SK-N-SH treated with all-trans-retinoic acid at 6 μM for 48 hours (cell line): ENCODE data around the gene RGS6.
"Not testable (repeated sequence)": the region's sequence is repeated elsewhere in the genome, so short reads cannot be mapped to it uniquely, and the experiment has no call there.

ENCODE experiments used
- ATAC-seq: fragments of 200-7000 bp; cut with Tn5 transposase; 3 replicates; pipeline ENCODE4 v1.9.1; 2020; ENCODE audit warnings: mild to moderate bottlenecking, moderate library complexity
- ARNTL ChIP-seq: fragments of 450-650 bp; formaldehyde crosslinking; IDR thresholded peaks from 2 replicates; pipeline ENCODE4 v1.5.0; 2020; ENCODE audit warnings: low read depth, mild to moderate bottlenecking, moderate library complexity, borderline replicate concordance
- BACH2 ChIP-seq: fragments of 250-450 bp; sonication (Bioruptor Pico); IDR thresholded peaks from 2 replicates; pipeline ENCODE4 v1.9.0; 2021; ENCODE audit warnings: mild to moderate bottlenecking, borderline replicate concordance
- CSDC2 ChIP-seq: fragments of 250-450 bp; sonication (Bioruptor Pico); IDR thresholded peaks from 2 replicates; pipeline ENCODE4 v1.5.0; 2020; ENCODE audit warnings: mild to moderate bottlenecking, moderate library complexity
- GLIS3 ChIP-seq: fragments of 250-450 bp; sonication (Bioruptor Pico); IDR thresholded peaks from 2 replicates; pipeline ENCODE4 v1.5.0; 2020; ENCODE audit warnings: mild to moderate bottlenecking, moderate library complexity
- ISL1 ChIP-seq: fragments of 250-450 bp; sonication (Bioruptor Pico); IDR thresholded peaks from 2 replicates; pipeline ENCODE4 v2.1.2; 2022; ENCODE audit warnings: mild to moderate bottlenecking, moderate library complexity
- OSR1 ChIP-seq: fragments of 250-450 bp; sonication (Bioruptor Pico); IDR thresholded peaks from 2 replicates; pipeline ENCODE4 v1.8.0; 2022; ENCODE audit warnings: moderate library complexity, mild to moderate bottlenecking, inconsistent platforms
- PPARA ChIP-seq: fragments of 250-450 bp; sonication (Bioruptor Pico); IDR thresholded peaks from 2 replicates; pipeline ENCODE4 v1.5.0; 2020; ENCODE audit warnings: mild to moderate bottlenecking, borderline replicate concordance
- RARB ChIP-seq: fragments of 250-450 bp; sonication (Bioruptor Pico); IDR thresholded peaks from 2 replicates; pipeline ENCODE4 v1.8.0; 2021; ENCODE audit warnings: mild to moderate bottlenecking, moderate library complexity
- SNAI2 ChIP-seq: fragments of 250-450 bp; sonication (Bioruptor Pico); IDR thresholded peaks from 2 replicates; pipeline ENCODE4 v1.5.0; 2020; ENCODE audit warnings: mild to moderate bottlenecking, moderate library complexity
- TCF4 ChIP-seq: fragments of 250-450 bp; sonication (Bioruptor Pico); IDR thresholded peaks from 2 replicates; pipeline ENCODE4 v1.8.0; 2021; ENCODE audit warnings: mild to moderate bottlenecking, moderate library complexity, borderline replicate concordance
- TOX ChIP-seq: fragments of 250-450 bp; sonication (Bioruptor Pico); IDR thresholded peaks from 2 replicates; pipeline ENCODE4 v1.8.0; 2021; ENCODE audit warnings: mild to moderate bottlenecking, moderate library complexity, borderline replicate concordance
- ZC3H10 ChIP-seq: fragments of 250-450 bp; sonication (Bioruptor Pico); IDR thresholded peaks from 2 replicates; pipeline ENCODE4 v1.5.1; 2021; ENCODE audit warnings: mild to moderate bottlenecking, moderate library complexity
- ZFP3 ChIP-seq: fragments of 250-450 bp; sonication (Bioruptor Pico); IDR thresholded peaks from 2 replicates; pipeline ENCODE4 v1.5.0; 2020; ENCODE audit warnings: mild to moderate bottlenecking, moderate library complexity
- ZFP30 ChIP-seq: fragments of 450-650 bp; formaldehyde crosslinking; IDR thresholded peaks from 2 replicates; pipeline ENCODE4 v1.5.0; 2022; ENCODE audit warnings: mild to moderate bottlenecking, moderate library complexity
- ZNF565 ChIP-seq: fragments of 450-650 bp; formaldehyde crosslinking; conservative IDR thresholded peaks from 2 replicates; pipeline ENCODE4 v1.5.0; 2020; ENCODE audit warnings: low read depth, mild to moderate bottlenecking, moderate library complexity
- ZNF70 ChIP-seq: fragments of 450-650 bp; formaldehyde crosslinking; IDR thresholded peaks from 2 replicates; pipeline ENCODE4 v1.5.0; 2020; ENCODE audit warnings: mild to moderate bottlenecking, moderate library complexity
- ZNF8 ChIP-seq: fragments of 450-650 bp; formaldehyde crosslinking; IDR thresholded peaks from 2 replicates; pipeline ENCODE4 v1.5.0; 2020; ENCODE audit warnings: mild to moderate bottlenecking, moderate library complexity
- TF ChIP-seq, protein P1 (sequence below): fragments of 250-450 bp; sonication (Bioruptor Pico); IDR thresholded peaks from 2 replicates; pipeline ENCODE4 v1.8.0; 2021; ENCODE audit warnings: low read depth, mild to moderate bottlenecking, moderate library complexity, borderline replicate concordance
- TF ChIP-seq, protein P2 (sequence below): fragments of 250-450 bp; sonication (Bioruptor Pico); IDR thresholded peaks from 2 replicates; pipeline ENCODE4 v1.5.1; 2020; ENCODE audit warnings: low read depth, mild to moderate bottlenecking, moderate library complexity
- TF ChIP-seq, protein P3 (sequence below): fragments of 250-450 bp; sonication (Bioruptor Pico); IDR thresholded peaks from 2 replicates; pipeline ENCODE4 v1.5.0; 2020; ENCODE audit warnings: mild to moderate bottlenecking, moderate library complexity
- TF ChIP-seq, protein P4 (sequence below): fragments of 250-450 bp; sonication (Bioruptor Pico); IDR thresholded peaks from 2 replicates; pipeline ENCODE4 v1.5.1; 2021; ENCODE audit warnings: mild to moderate bottlenecking, moderate library complexity

RGS6 gene

DNA sequence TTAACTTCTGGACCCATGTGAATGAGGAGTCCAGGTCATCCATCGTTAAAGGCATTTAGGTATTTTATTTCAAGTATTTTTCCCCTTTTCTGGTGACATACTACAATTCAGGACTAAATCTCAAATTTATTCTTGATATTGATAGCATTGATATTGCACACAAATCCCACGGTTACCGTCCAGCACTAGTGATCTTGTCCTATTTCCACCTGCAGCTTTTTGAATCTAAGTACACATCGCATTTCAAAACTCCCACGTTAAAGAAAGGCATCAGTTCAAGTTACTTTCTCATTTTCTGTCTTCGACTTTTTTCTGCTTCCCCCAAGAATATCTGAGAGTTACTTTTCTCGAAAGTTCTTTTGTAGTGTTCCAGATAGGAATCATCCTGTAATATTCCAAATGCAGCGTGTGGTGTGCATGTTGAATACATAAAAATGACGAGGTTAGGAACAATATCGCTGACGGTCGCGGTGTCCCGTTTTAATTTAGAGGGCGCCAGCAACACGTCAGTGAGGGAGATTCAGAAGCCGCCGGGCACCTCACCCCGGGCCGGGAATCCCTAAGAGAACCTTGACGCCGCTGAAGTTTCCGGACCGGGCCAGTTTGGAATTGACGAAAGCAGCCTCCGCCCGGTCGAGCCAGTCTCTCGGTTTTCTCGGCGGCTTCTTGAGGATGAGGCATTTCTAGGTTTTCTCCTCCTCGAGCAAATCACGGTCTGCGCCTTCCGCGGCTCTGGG, 569 bp upstream of the RGS6 start:
- no peak for ATAC-seq
- TF ChIP-seq ZC3H10 (CRISPR knock-in tag) = no peak
- no peak for TF ChIP-seq TCF4
- TF ChIP-seq ZNF8 (CRISPR knock-in tag) = no peak
- TF ChIP-seq, protein P1, sequence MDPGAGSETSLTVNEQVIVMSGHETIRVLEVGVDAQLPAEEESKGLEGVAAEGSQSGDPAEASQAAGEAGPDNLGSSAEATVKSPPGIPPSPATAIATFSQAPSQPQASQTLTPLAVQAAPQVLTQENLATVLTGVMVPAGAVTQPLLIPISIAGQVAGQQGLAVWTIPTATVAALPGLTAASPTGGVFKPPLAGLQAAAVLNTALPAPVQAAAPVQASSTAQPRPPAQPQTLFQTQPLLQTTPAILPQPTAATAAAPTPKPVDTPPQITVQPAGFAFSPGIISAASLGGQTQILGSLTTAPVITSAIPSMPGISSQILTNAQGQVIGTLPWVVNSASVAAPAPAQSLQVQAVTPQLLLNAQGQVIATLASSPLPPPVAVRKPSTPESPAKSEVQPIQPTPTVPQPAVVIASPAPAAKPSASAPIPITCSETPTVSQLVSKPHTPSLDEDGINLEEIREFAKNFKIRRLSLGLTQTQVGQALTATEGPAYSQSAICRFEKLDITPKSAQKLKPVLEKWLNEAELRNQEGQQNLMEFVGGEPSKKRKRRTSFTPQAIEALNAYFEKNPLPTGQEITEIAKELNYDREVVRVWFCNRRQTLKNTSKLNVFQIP (CRISPR knock-in tag) = no peak
- no peak for TF ChIP-seq CSDC2 (CRISPR knock-in tag)
- no peak for TF ChIP-seq RARB (CRISPR knock-in tag)
- TF ChIP-seq OSR1 (CRISPR knock-in tag) = no peak
- TF ChIP-seq ZFP30 (CRISPR knock-in tag) = no peak
- TF ChIP-seq GLIS3 = no peak
- TF ChIP-seq, protein P2, sequence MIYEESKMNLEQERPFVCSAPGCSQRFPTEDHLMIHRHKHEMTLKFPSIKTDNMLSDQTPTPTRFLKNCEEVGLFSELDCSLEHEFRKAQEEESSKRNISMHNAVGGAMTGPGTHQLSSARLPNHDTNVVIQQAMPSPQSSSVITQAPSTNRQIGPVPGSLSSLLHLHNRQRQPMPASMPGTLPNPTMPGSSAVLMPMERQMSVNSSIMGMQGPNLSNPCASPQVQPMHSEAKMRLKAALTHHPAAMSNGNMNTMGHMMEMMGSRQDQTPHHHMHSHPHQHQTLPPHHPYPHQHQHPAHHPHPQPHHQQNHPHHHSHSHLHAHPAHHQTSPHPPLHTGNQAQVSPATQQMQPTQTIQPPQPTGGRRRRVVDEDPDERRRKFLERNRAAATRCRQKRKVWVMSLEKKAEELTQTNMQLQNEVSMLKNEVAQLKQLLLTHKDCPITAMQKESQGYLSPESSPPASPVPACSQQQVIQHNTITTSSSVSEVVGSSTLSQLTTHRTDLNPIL = no peak
- TF ChIP-seq, protein P3, sequence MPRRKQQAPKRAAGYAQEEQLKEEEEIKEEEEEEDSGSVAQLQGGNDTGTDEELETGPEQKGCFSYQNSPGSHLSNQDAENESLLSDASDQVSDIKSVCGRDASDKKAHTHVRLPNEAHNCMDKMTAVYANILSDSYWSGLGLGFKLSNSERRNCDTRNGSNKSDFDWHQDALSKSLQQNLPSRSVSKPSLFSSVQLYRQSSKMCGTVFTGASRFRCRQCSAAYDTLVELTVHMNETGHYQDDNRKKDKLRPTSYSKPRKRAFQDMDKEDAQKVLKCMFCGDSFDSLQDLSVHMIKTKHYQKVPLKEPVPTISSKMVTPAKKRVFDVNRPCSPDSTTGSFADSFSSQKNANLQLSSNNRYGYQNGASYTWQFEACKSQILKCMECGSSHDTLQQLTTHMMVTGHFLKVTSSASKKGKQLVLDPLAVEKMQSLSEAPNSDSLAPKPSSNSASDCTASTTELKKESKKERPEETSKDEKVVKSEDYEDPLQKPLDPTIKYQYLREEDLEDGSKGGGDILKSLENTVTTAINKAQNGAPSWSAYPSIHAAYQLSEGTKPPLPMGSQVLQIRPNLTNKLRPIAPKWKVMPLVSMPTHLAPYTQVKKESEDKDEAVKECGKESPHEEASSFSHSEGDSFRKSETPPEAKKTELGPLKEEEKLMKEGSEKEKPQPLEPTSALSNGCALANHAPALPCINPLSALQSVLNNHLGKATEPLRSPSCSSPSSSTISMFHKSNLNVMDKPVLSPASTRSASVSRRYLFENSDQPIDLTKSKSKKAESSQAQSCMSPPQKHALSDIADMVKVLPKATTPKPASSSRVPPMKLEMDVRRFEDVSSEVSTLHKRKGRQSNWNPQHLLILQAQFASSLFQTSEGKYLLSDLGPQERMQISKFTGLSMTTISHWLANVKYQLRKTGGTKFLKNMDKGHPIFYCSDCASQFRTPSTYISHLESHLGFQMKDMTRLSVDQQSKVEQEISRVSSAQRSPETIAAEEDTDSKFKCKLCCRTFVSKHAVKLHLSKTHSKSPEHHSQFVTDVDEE (CRISPR knock-in tag) = no peak
- TF ChIP-seq TOX (CRISPR knock-in tag) = no peak
- TF ChIP-seq, protein P4, sequence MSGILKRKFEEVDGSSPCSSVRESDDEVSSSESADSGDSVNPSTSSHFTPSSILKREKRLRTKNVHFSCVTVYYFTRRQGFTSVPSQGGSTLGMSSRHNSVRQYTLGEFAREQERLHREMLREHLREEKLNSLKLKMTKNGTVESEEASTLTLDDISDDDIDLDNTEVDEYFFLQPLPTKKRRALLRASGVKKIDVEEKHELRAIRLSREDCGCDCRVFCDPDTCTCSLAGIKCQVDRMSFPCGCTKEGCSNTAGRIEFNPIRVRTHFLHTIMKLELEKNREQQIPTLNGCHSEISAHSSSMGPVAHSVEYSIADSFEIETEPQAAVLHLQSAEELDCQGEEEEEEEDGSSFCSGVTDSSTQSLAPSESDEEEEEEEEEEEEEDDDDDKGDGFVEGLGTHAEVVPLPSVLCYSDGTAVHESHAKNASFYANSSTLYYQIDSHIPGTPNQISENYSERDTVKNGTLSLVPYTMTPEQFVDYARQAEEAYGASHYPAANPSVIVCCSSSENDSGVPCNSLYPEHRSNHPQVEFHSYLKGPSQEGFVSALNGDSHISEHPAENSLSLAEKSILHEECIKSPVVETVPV (CRISPR knock-in tag) = no peak
- no peak for TF ChIP-seq ARNTL (CRISPR knock-in tag)
- no peak for TF ChIP-seq ISL1 (CRISPR knock-in tag)
- no peak for TF ChIP-seq ZNF70 (CRISPR knock-in tag)
- no peak for TF ChIP-seq BACH2 (CRISPR knock-in tag)
- no peak for TF ChIP-seq ZNF565 (CRISPR knock-in tag)
- TF ChIP-seq PPARA = no peak
- TF ChIP-seq SNAI2 = no peak

DNA sequence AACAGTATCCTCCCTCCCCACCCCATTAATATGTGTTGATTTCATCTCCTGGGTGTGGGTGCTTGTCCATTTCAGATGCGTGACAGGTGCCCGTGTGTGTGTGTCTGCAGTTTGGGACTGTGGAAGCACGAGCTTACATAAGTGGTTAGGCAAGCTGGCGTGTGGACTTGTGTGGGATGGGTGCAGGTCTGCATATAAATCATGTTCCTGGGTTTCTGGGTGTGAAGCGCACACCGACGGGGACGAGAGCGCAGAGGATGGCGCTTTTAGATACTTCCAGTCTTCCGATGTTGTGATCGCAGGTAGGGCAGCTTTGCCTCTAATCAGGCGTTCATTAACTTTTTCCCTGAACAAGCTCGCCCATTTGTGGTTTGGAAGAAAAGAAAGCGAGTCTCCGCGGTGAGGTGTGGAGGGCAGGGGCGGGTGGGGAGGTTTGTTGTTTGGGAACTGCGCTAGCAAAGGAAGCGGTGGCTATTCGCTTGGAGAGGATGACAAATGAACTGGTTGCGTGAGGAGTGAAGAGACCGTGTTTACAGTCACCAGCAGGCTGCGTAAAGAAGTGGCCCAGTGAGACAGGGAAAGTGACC, 865 bp downstream of the RGS6 start:
- ATAC-seq = no peak
- TF ChIP-seq ZFP3 (CRISPR knock-in tag) (no peak), CSDC2 (CRISPR knock-in tag) (no peak), TOX (CRISPR knock-in tag) (no peak), OSR1 (CRISPR knock-in tag) (no peak)
- TF ChIP-seq, protein P3 (CRISPR knock-in tag) = no peak

DNA sequence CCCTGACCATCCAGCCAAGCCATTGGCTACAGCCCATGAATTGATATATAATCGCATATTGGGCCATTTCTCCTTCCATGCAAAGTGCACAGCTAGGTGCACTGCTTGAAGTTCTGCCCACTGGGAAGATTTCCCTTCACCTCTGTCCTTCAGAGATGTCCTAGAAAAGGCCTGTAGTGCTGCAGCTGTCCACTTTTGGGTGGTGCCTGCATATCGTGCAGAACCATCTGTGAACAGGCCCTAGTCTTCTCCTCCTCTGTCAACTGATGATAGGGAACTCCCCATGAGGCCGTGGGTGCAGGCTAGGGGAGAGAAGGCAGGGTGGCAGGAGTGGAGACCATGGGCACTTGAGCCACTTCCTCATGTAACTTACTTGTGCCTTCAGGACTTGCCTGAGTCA, 6.0 kb downstream of the RGS6 start:
- not testable (repeated sequence) for ATAC-seq

DNA sequence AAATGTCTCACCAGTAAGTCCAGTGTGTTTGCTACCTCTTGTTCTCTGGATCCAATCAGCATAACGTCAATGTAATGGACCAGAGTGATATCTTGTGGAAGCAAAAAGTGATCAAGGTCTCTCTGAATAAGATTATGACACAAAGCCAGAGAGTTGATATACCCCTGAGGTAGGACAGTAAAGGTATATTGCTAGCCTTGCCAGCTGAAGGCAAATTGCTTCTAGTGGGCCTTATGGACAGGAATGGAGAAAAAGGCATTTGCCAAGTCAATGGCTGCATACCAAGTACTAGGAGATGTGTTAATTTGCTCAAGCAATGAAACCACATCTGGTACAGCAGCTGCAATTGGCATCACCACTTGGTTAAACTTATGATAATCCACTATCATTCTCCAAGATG, 7.1 kb downstream of the RGS6 start:
- not testable (repeated sequence) for ATAC-seq

DNA sequence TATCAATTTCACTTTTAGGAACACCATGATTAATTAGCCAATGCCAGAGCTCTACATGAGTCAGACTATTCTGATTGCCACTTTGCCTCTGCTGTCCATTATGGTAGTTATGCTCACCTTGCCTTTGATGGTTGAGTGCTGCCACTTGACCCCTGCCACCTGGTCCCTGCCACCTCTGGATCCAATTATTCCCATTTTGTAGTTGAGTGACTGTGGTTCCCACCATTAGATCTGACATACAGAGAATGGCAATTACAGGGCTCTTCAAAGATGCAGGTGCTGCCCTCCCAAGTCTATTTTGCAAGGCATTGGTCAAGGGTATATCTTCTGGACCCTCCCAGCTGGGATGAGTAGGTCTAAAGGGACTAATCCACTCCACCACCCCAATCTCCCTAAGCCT, 8.3 kb downstream of the RGS6 start:
- not testable (repeated sequence) for ATAC-seq

DNA sequence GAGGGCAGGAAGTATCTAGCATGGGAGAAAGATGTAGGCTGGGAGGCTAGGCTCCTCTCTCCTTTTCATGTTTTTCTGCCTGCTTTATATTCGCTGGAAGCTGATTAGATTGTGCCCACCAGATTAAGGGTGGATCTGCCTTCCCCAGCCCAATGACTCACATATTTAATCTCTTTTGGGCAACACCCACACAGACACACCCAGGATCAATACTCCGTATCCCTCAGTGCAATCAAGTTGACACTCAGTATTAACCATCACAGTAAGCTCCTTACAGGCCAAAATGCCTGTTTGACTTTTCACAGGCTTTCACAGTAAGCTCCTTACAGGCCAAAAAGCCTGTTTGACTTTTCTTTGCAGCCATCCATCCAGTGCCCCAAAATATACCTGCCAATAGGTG, 9.4 kb downstream of the RGS6 start:
- not testable (repeated sequence) for ATAC-seq
